OCI-LY3 (cell line): ENCODE results near the gene CLEC16A.

Source experiments
- EZH2phosphoT487 ChIP-seq: fragments of 200-600 bp; shearing (Covaris generic); IDR thresholded peaks from 2 replicates; pipeline ENCODE4 v1.6.1; 2018; ENCODE audit warnings: antibody characterized with exemption, mixed run types, low read depth
- TF ChIP-seq, protein P1 (sequence below): fragments of 200-600, 300-600 bp; sonication (generic); IDR thresholded peaks from 2 replicates; pipeline ENCODE4 v1.5.1; 2014; ENCODE audit warnings: antibody characterized with exemption, low read length, low read depth

DNA sequence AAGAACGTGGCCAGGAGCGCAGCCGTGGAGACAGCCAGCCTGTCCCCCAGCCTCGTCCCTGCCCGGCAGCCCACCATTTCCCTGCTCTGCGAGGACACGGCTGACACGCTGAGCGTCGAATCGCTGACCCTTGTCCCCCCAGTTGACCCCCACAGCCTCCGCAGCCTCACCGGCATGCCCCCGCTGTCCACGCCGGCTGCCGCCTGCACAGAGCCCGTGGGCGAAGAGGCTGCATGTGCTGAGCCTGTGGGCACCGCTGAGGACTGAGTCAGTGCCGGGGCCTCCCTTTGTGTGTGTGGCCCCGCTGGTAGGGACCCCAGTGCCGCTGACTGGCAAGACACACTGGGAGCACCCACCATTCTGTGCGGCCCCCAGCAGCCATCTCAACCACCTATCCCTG lies 234.1 kb downstream of the CLEC16A start:
- TF ChIP-seq, protein P1, sequence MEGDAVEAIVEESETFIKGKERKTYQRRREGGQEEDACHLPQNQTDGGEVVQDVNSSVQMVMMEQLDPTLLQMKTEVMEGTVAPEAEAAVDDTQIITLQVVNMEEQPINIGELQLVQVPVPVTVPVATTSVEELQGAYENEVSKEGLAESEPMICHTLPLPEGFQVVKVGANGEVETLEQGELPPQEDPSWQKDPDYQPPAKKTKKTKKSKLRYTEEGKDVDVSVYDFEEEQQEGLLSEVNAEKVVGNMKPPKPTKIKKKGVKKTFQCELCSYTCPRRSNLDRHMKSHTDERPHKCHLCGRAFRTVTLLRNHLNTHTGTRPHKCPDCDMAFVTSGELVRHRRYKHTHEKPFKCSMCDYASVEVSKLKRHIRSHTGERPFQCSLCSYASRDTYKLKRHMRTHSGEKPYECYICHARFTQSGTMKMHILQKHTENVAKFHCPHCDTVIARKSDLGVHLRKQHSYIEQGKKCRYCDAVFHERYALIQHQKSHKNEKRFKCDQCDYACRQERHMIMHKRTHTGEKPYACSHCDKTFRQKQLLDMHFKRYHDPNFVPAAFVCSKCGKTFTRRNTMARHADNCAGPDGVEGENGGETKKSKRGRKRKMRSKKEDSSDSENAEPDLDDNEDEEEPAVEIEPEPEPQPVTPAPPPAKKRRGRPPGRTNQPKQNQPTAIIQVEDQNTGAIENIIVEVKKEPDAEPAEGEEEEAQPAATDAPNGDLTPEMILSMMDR: no peak
- TF ChIP-seq EZH2phosphoT487: no peak
